Measurements from ENCODE around the gene KIF16B.
A peak's percentile ranks its signal among the peaks of the same experiment; 100 is the strongest.

The KIF16B gene

GRCh38 chr20:16360668-16361067, 212.6 kb downstream of the KIF16B start:
- DNase-seq (ENCODE audit: low read depth), result no peak

- no peak for DNase-seq (ENCODE audit: low read depth)
These were observed 219.8 kb downstream of the KIF16B start for GRCh38 chr20:16353417-16353781.

GRCh38 chr20:16352751-16353416, 220.4 kb downstream of the KIF16B start:
- DNase-seq (ENCODE audit: low read depth), result no peak

- no peak for DNase-seq (ENCODE audit: low read depth)
These were observed 220.9 kb downstream of the KIF16B start for GRCh38 chr20:16352321-16352720.

GRCh38 chr20:16351415-16351814, 221.8 kb downstream of the KIF16B start:
- no peak for DNase-seq (ENCODE audit: low read depth)

- DNase-seq (ENCODE audit: low read depth), result peak; percentile 65
These were observed 222.8 kb downstream of the KIF16B start for GRCh38 chr20:16350465-16350864.

- no peak for DNase-seq (ENCODE audit: low read depth)
These were observed 223.6 kb downstream of the KIF16B start for GRCh38 chr20:16349523-16350260.

- no peak for DNase-seq (ENCODE audit: low read depth)
These were observed 226.3 kb downstream of the KIF16B start for GRCh38 chr20:16346956-16347355.

- no peak for DNase-seq (ENCODE audit: low read depth)
These were observed 235.5 kb downstream of the KIF16B start for GRCh38 chr20:16337707-16338106.

GRCh38 chr20:16327606-16328005, 245.6 kb downstream of the KIF16B start:
- no peak for DNase-seq (ENCODE audit: low read depth)

- no peak for DNase-seq (ENCODE audit: low read depth)
These were observed 252.0 kb downstream of the KIF16B start for GRCh38 chr20:16321291-16321690.

- DNase-seq (ENCODE audit: low read depth), result no peak
These were observed 255.5 kb downstream of the KIF16B start for GRCh38 chr20:16317445-16318362.

GRCh38 chr20:16316513-16316912, 256.7 kb downstream of the KIF16B start:
- no peak for DNase-seq (ENCODE audit: low read depth)

GRCh38 chr20:16314748-16315159, 258.5 kb downstream of the KIF16B start:
- no peak for DNase-seq (ENCODE audit: low read depth)

GRCh38 chr20:16314320-16314719, 258.9 kb downstream of the KIF16B start:
- no peak for DNase-seq (ENCODE audit: low read depth)

GRCh38 chr20:16313917-16314316, 259.3 kb downstream of the KIF16B start:
- DNase-seq (ENCODE audit: low read depth), result no peak

GRCh38 chr20:16312998-16313397, 260.2 kb downstream of the KIF16B start:
- DNase-seq (ENCODE audit: low read depth), result no peak

GRCh38 chr20:16311756-16312155, 261.5 kb downstream of the KIF16B start:
- DNase-seq (ENCODE audit: low read depth), result no peak

GRCh38 chr20:16308754-16309153, 264.5 kb downstream of the KIF16B start:
- DNase-seq (ENCODE audit: low read depth), result no peak

GRCh38 chr20:16302818-16303217, 270.4 kb downstream of the KIF16B start:
- DNase-seq (ENCODE audit: low read depth), result no peak

GRCh38 chr20:16301986-16302385, 271.3 kb downstream of the KIF16B start:
- DNase-seq (ENCODE audit: low read depth), result no peak

GRCh38 chr20:16299897-16300296, 273.4 kb downstream of the KIF16B start:
- DNase-seq (ENCODE audit: low read depth), result no peak

GRCh38 chr20:16296931-16297330, 276.3 kb downstream of the KIF16B start:
- DNase-seq (ENCODE audit: low read depth), result no peak
